Naive thymus-derived CD4-positive, alpha-beta T cell (primary cell): ENCODE measurements around the gene HPS4. TPM values are rescaled to one million over a fixed set of nuclear protein-coding genes. Genes with fewer than 3 reads are reported as not detected.
A peak's percentile ranks its signal among the peaks of the same experiment; 100 is the strongest.
"Not testable (repeated sequence)": the region's sequence is repeated elsewhere in the genome, so short reads cannot be mapped to it uniquely, and the experiment has no call there.

Experiments used
- ATAC-seq: fragments of 150-1000 bp; cut with Tn5 transposase; 2 replicates; pipeline ENCODE4 v1.10.0; 2021; ENCODE audit warnings: mild to moderate bottlenecking, moderate library complexity
- CTCF ChIA-PET: fragments of 350-600 bp; sonication (Branson Sonifier 250); formaldehyde crosslinking; loops from one replicate; lab custom pipeline; 2021; ENCODE audit warnings: antibody characterized with exemption; lab: Charles Lee
- POLR2A ChIA-PET: fragments of 350-600 bp; sonication (Branson Sonifier 250); formaldehyde crosslinking; loops from one replicate; lab custom pipeline; 2021; ENCODE audit warnings: antibody characterized with exemption, inconsistent platforms; lab: Charles Lee
- DNase-seq, 9 donors: peaks; one replicate each; pipeline versions ENCODE4 v3.0.0 to v3.0.0-alpha.2; 2020 to 2022; ENCODE audit warnings: mixed read lengths in 1 of 9
- H3K27ac ChIP-seq: one replicate; pipeline ENCODE4 v1.7.0; 2013; ENCODE audit warnings: mild to moderate bottlenecking, low read depth, low read length, moderate library complexity
- H3K27me3 ChIP-seq, 2 donors: one replicate each; pipeline ENCODE4 v1.7.0; 2013; ENCODE audit warnings: low read length in 2 of 2, mild to moderate bottlenecking in 2 of 2, moderate library complexity in 2 of 2; ENCODE audit not compliant: control insufficient read depth in 2 of 2, insufficient read depth in 2 of 2
- H3K36me3 ChIP-seq, 3 experiments: 1 replicate in 2 of 3; 2 replicates in 1 of 3; pipeline ENCODE4 v1.7.0; 2013; ENCODE audit warnings: low read length in 3 of 3, mild to moderate bottlenecking in 3 of 3, moderate library complexity in 1 of 3; ENCODE audit not compliant: insufficient read depth in 3 of 3, control insufficient read depth in 2 of 3
- H3K4me1 ChIP-seq, 2 donors: one replicate each; pipeline ENCODE4 v1.7.0; 2013; ENCODE audit warnings: low read length in 2 of 2, mild to moderate bottlenecking in 2 of 2, moderate library complexity in 1 of 2; ENCODE audit not compliant: control insufficient read depth in 2 of 2, insufficient read depth in 2 of 2
- H3K4me3 ChIP-seq: 2 replicates; pipeline ENCODE4 v1.7.0; 2013; ENCODE audit warnings: mild to moderate bottlenecking, low read length
- H3K9me3 ChIP-seq, 3 experiments: 1 replicate in 2 of 3; 2 replicates in 1 of 3; pipeline ENCODE4 v1.7.0; 2013; ENCODE audit warnings: low read length in 3 of 3; ENCODE audit not compliant: control insufficient read depth in 2 of 3
- H3K27ac Mint-ChIP-seq, 9 donors: one replicate each; pipeline ENCODE4 v1.8.0; 2020 to 2022; ENCODE audit warnings: mixed read lengths in 9 of 9, mild to moderate bottlenecking in 8 of 9, moderate library complexity in 5 of 9, inconsistent platforms in 2 of 9
- H3K27me3 Mint-ChIP-seq, 5 donors: one replicate each; pipeline ENCODE4 v1.8.0; 2021 to 2022; ENCODE audit warnings: mixed read lengths in 5 of 5, mild to moderate bottlenecking in 1 of 5
- H3K36me3 Mint-ChIP-seq, 5 donors: one replicate each; pipeline ENCODE4 v1.8.0; 2020 to 2022; ENCODE audit warnings: mixed read lengths in 5 of 5, mild to moderate bottlenecking in 3 of 5, inconsistent platforms in 1 of 5
- H3K4me1 Mint-ChIP-seq, 7 donors: one replicate each; pipeline ENCODE4 v1.8.0; 2020 to 2022; ENCODE audit warnings: mixed read lengths in 7 of 7, mild to moderate bottlenecking in 3 of 7, inconsistent platforms in 1 of 7
- H3K4me3 Mint-ChIP-seq, 10 donors: one replicate each; pipeline ENCODE4 v1.8.0; 2020 to 2022; ENCODE audit warnings: mild to moderate bottlenecking in 10 of 10, mixed read lengths in 10 of 10, moderate library complexity in 6 of 10, inconsistent platforms in 2 of 10
- H3K9me3 Mint-ChIP-seq, 11 donors: one replicate each; pipeline ENCODE4 v1.8.0; 2020 to 2022; ENCODE audit warnings: mixed read lengths in 11 of 11, mild to moderate bottlenecking in 4 of 11, inconsistent platforms in 1 of 11, moderate library complexity in 1 of 11
- intact Hi-C, 2 donors: fragments of 100-400 bp; cut with micrococcal nuclease; formaldehyde crosslinking; loops; one replicate each; pipeline ENCODE4 v1.15.1; 2023
- polyA plus RNA-seq, 2 donors: library from polyadenylated mRNA; unstranded; fragments of 300-500 nt; fragmentation: Illumina TruSeq; gene quantifications; one replicate each; pipeline ENCODE4 v1.2.3, GENCODE V29; 2021
- total RNA-seq, 6 experiments: library from RNA in 5 of 6; stranded (reverse) in 5 of 6; gene quantifications; 1 replicate in 5 of 6; 2 replicates in 1 of 6; pipeline ENCODE4 v1.2.3 and lab custom pipeline; 2021 to 2026

Gene HPS4
- total and polyA plus RNA-seq, 7 experiments from 2014 or later: 21.5 to 64.3 (median 53.6) TPM

GRCh38 chr22:26442086-26442756 lies 41.4 kb downstream of the HPS4 start:
- ChIA-PET POLR2A (no interaction called here), CTCF (no interaction called here)
- Mint-ChIP-seq H3K9me3 (no peaks in the 10 kb centered on the region), H3K36me3 (peaks cover 0 to 9% (median 3%) of the 10 kb centered on the region in 5 donors), H3K27me3 (no peaks in the 10 kb centered on the region), H3K4me3 (no peak overlapping the region), H3K27ac (peak overlapping the region in 2 of 9 donors; percentile 65 to 67), H3K4me1 (peaks cover 0 to 21% (median 0%) of the 10 kb centered on the region in 7 donors)
- Histone ChIP-seq H3K36me3 (peaks cover 0 to 10% (median 0%) of the 10 kb centered on the region in 3 experiments), H3K27me3 (no peaks in the 10 kb centered on the region), H3K27ac (no peak overlapping the region), H3K9me3 (no peaks in the 10 kb centered on the region), H3K4me3 (no peak overlapping the region), H3K4me1 (no peaks in the 10 kb centered on the region)
- intact Hi-C loops: no loop called here
- DNase-seq: no peak
- no peak for ATAC-seq

- Mint-ChIP-seq H3K4me1 (peaks cover 17 to 44% (median 22%) of the 10 kb centered on the region in 7 donors), H3K4me3 (no peak overlapping the region), H3K27me3 (no peaks in the 10 kb centered on the region), H3K27ac (no peak overlapping the region), H3K9me3 (no peaks in the 10 kb centered on the region), H3K36me3 (peaks cover 7 to 17% (median 10%) of the 10 kb centered on the region in 5 donors)
- POLR2A ChIA-PET: no interaction called here
- DNase-seq (no peak), ATAC-seq (no peak)
- Histone ChIP-seq H3K36me3 (peaks cover 0 to 22% (median 0%) of the 10 kb centered on the region in 3 experiments), H3K9me3 (no peaks in the 10 kb centered on the region), H3K27ac (no peak overlapping the region), H3K4me3 (no peak overlapping the region), H3K27me3 (no peaks in the 10 kb centered on the region), H3K4me1 (no peaks in the 10 kb centered on the region)
- CTCF ChIA-PET: interaction anchor here (1.3 kb wide), 1 partner anchor 42 kb away, joined by 3 read pairs; no protein-coding TSS in a partner anchor
- intact Hi-C loops: no loop called here
These were observed 44.0 kb downstream of the HPS4 start for GRCh38 chr22:26439559-26439958.

- POLR2A ChIA-PET, H3K4me3 ChIP-seq, H3K27me3 Mint-ChIP-seq, H3K4me3 Mint-ChIP-seq, DNase-seq, H3K27me3 ChIP-seq, H3K27ac ChIP-seq, H3K9me3 Mint-ChIP-seq, H3K9me3 ChIP-seq, H3K27ac Mint-ChIP-seq, ATAC-seq, intact Hi-C loops, H3K4me1 ChIP-seq: not testable (repeated sequence)
- peaks cover 19 to 44% (median 22%) of the 10 kb centered on the region in 7 donors for H3K4me1 Mint-ChIP-seq
- CTCF ChIA-PET: interaction anchor here (1.3 kb wide), 1 partner anchor 43 kb away, joined by 3 read pairs; no protein-coding TSS in a partner anchor
- peaks cover 0 to 29% (median 0%) of the 10 kb centered on the region in 3 experiments for H3K36me3 ChIP-seq
- peaks cover 5 to 20% (median 11%) of the 10 kb centered on the region in 5 donors for H3K36me3 Mint-ChIP-seq
These were observed 44.8 kb downstream of the HPS4 start for GRCh38 chr22:26438776-26439175.

GRCh38 chr22:26437694-26438392 lies 45.7 kb downstream of the HPS4 start:
- ATAC-seq: no peak
- peaks cover 0 to 26% (median 0%) of the 10 kb centered on the region in 3 experiments for H3K36me3 ChIP-seq
- H3K27ac ChIP-seq: no peak overlapping the region
- ChIA-PET CTCF (no interaction called here), POLR2A (no interaction called here)
- H3K4me1 ChIP-seq: no peaks in the 10 kb centered on the region
- peak overlapping the region in 1 of 10 donors; percentile 7 for H3K4me3 Mint-ChIP-seq
- no peaks in the 10 kb centered on the region for H3K9me3 ChIP-seq
- no peak for DNase-seq
- H3K27me3 ChIP-seq: no peaks in the 10 kb centered on the region
- H3K27me3 Mint-ChIP-seq: no peaks in the 10 kb centered on the region
- intact Hi-C loops: no loop called here
- H3K9me3 Mint-ChIP-seq: no peaks in the 10 kb centered on the region
- no peak overlapping the region for H3K4me3 ChIP-seq
- H3K36me3 Mint-ChIP-seq: peaks cover 5 to 18% (median 11%) of the 10 kb centered on the region in 5 donors
- no peak overlapping the region for H3K27ac Mint-ChIP-seq
- H3K4me1 Mint-ChIP-seq: peaks cover 19 to 48% (median 22%) of the 10 kb centered on the region in 7 donors

GRCh38 chr22:26436903-26437515 lies 46.6 kb downstream of the HPS4 start:
- no peak overlapping the region for H3K4me3 ChIP-seq
- Mint-ChIP-seq H3K27me3 (no peaks in the 10 kb centered on the region), H3K36me3 (peaks cover 5 to 21% (median 11%) of the 10 kb centered on the region in 5 donors), H3K9me3 (no peaks in the 10 kb centered on the region), H3K4me3 (peak overlapping the region in 2 of 10 donors; percentile 2 to 7), H3K27ac (peak overlapping the region in 1 of 9 donors; percentile 21), H3K4me1 (peaks cover 21 to 52% (median 22%) of the 10 kb centered on the region in 7 donors)
- intact Hi-C loops: no loop called here
- DNase-seq: no peak
- CTCF ChIA-PET: no interaction called here
- POLR2A ChIA-PET: no interaction called here
- H3K36me3 ChIP-seq: peaks cover 0 to 26% (median 0%) of the 10 kb centered on the region in 3 experiments
- no peak for ATAC-seq
- no peaks in the 10 kb centered on the region for H3K4me1 ChIP-seq
- H3K27ac ChIP-seq: no peak overlapping the region
- H3K9me3 ChIP-seq: no peaks in the 10 kb centered on the region
- no peaks in the 10 kb centered on the region for H3K27me3 ChIP-seq

- Mint-ChIP-seq H3K4me3 (peak overlapping the region in 2 of 10 donors; percentile 8 to 22), H3K27ac (peak overlapping the region in 2 of 9 donors; percentile 21 to 40), H3K36me3 (peaks cover 5 to 19% (median 11%) of the 10 kb centered on the region in 5 donors), H3K4me1 (peaks cover 21 to 61% (median 28%) of the 10 kb centered on the region in 7 donors), H3K27me3 (no peaks in the 10 kb centered on the region), H3K9me3 (no peaks in the 10 kb centered on the region)
- H3K9me3 ChIP-seq: no peaks in the 10 kb centered on the region
- H3K4me3 ChIP-seq: no peak overlapping the region
- H3K36me3 ChIP-seq: peaks cover 0 to 26% (median 0%) of the 10 kb centered on the region in 3 experiments
- H3K27me3 ChIP-seq: no peaks in the 10 kb centered on the region
- DNase-seq: no peak
- ATAC-seq: no peak
- CTCF ChIA-PET: interaction anchor here (0.7 kb wide), 1 partner anchor 208 kb away, joined by 3 read pairs; no protein-coding TSS in a partner anchor
- H3K27ac ChIP-seq: no peak overlapping the region
- H3K4me1 ChIP-seq: no peaks in the 10 kb centered on the region
- POLR2A ChIA-PET: no interaction called here
- intact Hi-C loops: no loop called here
These were observed 48.1 kb downstream of the HPS4 start for GRCh38 chr22:26435327-26436093.
